DND-41 (cell line): ENCODE data around the gene GNAS-AS1.

Experiments used
- CTCF ChIP-seq: IDR thresholded peaks from 2 replicates; pipeline ENCODE4 v1.5.1; 2012; ENCODE audit warnings: borderline replicate concordance, low read length, moderate library complexity, mild to moderate bottlenecking; ENCODE audit not compliant: poor library complexity, severe bottlenecking; ENCODE audit errors: extremely low read depth
- EZH2 ChIP-seq: IDR thresholded peaks from 3 replicates; pipeline ENCODE4 v1.6.1; 2012; ENCODE audit warnings: borderline replicate concordance, low read depth, mild to moderate bottlenecking, moderate library complexity, low read length, inconsistent platforms; ENCODE audit not compliant: severe bottlenecking

GRCh38 chr20:58818586-58819285 lies 32.0 kb downstream of the GNAS-AS1 start:
- no peak for TF ChIP-seq CTCF
- no peak for TF ChIP-seq EZH2
